Activated effector memory CD4-positive, alpha-beta T cell treated with anti-CD3 and anti-CD28 coated beads, Interleukin-2, amount 50 U/mL, for 16 hours (primary cell): ENCODE data around the gene NEO1.

Source experiments
- DNase-seq: peaks from one replicate; pipeline ENCODE4 v3.0.0-alpha.2; 2020

The NEO1 gene

DNA sequence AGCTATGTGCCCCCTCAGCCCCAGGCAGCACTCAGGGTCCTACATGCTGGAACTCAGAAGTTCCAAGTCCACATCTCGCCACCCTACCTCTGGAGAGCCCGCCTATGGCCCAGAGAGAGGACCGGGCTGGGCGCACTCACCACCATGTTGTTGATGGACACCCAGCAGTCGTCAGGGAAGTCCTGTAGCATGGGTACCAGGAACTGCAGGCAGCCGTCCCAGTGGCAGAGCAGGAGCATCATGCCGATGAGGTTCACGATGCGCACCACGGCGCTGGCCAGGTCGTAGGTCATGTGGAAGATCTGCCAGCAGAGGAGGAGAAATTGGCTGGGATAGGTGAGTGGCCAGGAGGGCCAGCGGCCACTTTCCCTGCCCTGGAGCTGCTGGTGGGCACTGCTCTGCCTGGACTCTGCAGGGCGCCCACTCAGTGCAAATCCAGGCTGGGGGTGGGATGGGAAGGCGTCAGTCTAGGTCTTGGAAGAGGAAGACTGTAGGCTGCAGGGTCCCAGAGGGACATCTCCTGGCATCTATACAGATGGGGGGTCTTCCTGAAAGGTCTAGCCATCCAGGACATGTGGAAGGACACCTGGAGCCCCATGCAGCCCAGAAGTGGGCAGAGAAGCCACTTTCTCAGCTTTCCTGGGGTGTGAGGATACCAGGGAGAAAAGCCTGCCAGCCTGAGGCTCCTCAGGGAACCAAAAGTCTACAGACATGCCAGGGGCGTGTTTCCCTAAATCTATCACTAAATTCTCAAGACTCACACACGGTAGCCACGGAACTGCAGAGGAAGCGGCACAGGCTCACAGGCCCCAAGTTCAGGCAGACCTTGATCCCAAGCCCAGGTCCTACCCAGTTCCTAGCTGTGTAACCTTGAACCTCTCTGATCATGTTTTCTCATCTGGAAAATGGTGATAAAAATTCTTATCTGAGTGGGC is 280.0 kb downstream of the NEO1 start:
- no peak for DNase-seq

DNA sequence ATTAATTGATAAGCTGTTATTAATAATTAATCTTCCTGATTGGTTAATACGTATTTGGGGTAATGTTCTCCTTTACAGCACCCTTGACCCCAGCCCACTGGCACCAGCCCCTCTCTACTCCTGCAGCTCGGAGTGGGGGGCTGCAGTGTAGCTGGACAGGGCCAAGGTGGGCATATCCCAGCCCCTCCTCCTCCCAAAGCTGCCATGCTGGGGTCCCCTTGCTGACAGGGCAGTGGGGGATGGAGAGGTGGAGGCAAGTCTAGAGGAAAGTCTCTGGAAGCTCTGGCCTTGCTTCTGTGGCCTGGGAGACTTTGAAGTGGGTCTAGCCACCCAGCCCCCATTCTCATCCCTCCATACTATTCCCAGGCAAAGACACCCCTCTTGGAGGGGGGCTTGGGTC is 280.7 kb downstream of the NEO1 start:
- DNase-seq = no peak

DNA sequence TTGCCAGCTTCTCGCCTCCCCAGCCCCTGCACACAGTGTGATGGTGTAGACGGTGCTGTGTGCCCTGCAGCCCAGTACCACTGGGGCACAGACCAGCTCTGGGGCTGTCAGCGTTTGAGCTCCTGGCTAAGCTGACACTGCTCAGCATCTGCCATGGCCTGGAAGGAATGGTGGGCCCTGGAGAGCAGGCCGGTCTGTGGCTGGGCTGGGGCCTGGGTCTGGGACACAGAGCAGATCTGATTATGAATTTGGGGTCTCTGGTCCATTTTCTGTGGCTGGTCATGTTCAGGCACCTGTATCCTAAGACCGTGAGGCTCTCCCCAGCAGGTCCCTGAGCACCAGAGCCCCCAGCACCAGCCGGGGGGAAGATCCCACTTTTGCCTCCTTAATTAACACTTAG is 281.8 kb downstream of the NEO1 start:
- DNase-seq = no peak

DNA sequence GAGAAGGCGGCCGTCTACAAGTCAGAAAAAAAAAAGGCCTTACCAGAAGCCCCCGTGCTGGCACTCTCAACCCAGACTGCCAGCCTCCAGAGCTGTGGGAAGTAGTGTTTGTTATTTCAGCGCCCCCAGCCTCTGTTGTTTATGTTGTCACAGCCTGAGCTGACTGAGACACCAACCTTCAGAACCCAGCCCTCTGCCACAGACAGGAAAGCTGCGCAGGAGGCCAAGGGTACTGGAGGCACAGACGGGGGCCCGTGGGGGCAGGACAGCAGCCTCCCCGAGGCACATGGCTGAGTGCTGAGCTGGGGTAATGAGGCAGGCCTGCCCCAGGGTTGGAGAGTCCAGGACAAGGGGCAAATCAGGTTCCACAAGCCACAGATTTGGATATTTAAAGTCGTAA is 282.8 kb downstream of the NEO1 start:
- no peak for DNase-seq

DNA sequence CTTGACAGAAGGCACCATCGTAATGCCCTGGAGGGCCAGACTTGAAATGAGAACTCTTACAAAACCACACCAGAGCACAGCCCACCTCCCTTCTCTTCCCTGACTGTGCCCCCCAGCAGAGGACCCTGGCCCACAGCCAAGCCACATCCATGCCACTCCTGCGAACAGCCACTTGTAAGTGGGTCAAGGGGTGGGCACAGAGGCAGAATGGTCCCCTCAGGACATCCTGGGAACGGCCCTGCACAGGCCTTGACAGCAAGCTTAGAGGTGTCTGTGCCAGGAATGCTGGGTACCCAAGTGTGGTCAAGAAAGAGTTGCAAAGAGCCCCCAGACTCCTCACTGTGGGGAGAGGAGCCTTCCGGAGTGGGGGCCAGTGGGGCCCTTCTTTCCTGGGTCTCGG is 283.2 kb downstream of the NEO1 start:
- no peak for DNase-seq

DNA sequence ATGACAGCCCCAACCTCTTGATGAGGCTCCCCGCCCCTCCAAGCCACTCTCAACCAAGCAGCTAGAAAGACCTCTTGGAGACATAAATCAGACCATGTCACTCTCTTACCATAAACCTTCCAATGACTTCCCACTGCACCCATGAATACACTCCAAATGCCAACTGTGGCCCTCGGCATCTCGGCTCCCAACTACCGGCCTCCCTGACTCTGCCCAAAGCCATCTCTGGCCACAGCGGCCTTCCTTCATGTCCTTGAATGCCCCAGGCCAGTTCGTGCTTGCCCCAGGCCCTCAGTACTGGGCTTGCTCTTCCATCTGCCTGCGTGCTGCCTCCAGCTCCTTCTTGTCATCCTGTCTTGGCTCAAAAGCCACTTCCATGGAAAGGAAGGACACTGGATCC is 284.5 kb downstream of the NEO1 start:
- no peak for DNase-seq

DNA sequence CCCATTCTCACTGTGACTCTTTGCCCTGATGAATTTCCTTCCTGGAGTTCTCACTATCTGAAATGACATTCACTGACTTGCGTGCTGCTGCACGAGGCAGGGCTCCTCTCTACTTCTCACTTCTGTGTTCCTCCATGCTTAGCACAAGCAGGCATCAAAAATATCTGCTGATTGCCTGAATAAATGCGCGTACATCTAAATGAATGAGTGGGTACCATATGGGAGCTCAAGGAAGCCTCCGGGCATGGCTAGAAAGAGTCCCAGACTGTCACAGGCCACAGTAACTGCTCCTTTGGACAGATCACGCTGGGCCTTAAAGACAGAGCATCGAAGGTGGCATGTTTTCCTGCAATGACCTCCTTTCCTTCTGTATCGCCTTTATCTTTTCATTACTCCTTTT is 284.9 kb downstream of the NEO1 start:
- no peak for DNase-seq

DNA sequence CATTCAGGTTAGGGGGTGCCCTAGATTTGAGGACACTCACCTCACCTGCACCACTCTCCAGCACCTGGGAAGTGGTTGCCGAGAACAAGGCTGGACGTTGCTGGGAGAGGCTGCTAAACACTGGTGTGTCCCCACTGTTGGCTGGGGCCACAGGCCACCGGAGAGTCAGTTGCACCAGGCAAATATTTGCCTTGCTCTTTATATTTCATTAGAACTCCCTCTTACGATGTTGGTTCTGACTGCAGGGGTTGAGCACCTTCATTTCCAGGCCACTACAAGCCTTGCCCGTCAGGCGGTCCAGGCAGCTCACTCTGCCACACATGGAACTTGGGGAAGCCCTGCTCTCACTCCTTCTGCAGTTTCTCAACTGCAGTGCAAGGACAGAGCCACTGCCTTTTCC is 285.8 kb downstream of the NEO1 start:
- DNase-seq = no peak

DNA sequence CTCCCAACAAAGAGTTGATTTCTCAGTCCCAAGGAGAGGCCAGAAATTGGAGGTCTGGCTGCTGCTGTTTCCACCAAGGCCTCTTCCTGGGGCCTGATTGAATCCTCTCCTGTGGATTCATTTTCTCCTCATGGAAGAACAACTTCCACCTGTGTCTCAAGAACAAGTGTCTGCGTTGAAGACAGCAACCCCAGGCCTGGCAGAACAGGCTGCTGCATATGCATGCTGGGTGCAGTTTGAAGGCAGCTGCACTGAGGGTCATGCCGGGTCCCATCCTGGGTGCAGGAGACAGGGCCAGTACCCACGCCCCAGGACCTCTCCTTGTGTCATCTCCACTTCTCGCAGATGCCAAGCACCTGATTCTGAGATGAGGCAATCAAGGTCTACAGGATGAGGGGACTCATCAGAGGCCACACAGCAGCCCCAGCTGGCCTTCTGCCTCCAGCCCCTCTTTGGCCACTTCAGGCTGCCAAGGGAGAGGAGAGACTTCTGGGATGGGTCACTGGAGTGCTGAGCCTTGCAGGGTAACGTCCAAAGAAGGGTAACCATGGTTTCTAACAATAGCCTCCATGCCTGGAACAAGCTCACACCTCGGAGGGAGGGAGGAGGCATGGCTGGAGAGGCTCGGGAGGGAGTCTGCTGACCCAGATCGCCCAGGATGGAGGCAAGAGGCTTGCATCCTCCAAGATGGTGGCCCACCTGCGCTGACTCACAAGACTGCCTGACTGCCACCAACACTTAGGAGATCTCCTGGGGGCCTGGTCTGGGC is 286.5 kb downstream of the NEO1 start:
- no peak for DNase-seq

DNA sequence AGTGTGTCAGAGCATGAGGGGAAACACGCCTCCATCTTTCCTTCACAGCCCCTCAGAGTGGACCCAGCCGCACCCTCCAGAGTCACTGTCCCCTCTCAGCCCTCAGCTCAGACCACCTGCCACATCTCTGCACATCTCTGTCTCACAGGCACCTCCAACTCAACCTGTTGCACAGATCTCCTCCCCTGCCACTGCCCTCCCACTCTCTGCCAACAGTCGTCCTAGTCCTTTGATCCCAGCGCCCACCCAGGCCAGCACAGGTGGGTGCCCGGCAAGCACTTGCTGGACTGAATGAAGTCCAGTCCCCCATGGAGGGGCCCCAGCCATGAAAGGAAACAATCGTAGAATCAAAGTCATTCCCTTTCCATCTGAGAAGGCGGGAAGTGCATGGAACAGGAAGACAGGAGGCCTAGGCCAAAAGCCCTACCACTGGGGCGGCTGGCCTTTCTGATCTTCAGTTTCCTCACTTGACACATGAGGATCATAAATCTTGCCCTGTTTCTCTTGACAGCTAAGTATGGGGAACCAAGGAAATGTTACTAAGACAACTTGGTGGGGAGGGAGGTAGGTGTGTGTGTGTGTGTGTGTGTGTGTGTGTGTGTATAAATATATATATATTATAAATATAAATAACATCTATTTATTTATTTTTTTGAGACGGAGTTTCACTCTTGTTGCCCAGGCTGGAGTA is 288.4 kb downstream of the NEO1 start:
- no peak for DNase-seq

DNA sequence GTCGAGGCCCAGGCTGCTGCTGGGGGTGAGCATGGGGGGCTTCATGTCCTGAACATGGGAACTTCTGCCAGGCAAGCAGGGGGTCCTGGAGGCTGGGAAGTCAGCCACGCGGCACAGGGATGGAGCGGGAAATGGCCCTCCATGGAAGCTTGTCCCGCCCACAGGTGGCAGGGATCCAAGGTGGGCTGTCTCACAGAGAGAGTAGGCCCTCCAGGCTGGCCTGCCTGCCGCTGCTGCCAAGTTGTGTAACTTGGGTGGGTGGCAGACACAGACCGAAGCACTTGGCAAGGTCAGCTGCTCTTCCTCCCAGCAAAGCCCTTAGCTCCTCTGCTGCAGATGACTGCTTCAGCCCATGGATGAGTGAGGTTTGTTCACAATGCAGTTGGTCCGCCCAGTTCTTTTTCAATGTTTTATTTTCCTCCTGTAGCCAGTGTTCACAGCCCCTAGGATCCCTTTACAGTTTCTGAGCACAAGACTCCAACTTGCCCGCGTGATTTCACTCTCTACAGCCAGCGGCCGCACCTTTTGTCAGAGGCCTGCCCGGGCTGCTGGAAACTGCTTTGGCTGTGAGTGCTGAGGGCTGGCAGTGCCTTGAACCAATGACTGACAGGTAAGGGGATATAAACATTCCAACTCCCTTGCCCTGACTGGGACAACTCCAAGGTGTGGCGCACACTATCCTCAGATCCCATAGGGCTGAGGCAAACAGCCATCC is 289.8 kb downstream of the NEO1 start:
- DNase-seq = no peak

DNA sequence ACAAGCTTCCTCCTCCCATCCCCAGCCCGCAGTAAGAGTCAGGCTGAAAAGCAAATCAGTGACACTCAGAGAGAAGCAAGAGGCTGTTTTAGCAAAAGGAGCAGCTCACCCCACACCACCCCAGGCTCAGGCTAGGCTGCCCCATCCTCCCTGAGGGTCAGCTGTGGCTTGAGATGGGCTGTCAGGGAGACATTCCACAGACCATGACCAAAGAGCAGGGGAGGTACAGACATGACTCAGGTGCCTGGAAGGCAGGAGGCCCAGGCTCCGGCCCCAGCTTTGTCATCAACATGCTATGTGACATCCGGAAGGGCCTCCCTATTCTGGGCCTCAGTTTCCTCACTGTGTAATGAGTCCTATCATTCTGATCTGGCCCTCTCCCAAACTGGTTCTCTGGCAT is 291.8 kb downstream of the NEO1 start:
- no peak for DNase-seq

DNA sequence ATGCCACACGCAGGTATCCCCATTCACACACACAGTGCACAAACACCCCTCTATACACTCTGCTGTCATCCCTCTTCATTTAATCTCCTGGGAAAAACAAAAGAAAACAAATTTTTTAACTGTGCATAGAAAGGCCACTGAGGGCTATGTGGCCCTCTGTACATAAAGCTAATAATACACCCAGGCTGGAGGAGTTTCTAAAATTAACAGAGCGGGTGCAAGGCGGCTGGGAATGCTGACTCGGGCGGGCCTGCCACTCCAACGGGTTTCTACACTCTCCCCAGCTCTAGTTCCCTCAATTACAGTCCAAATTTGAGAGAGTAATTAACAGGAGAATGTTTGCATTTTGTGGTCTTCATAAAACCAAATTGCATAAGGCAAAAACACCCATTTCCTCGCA is 293.4 kb downstream of the NEO1 start:
- no peak for DNase-seq

DNA sequence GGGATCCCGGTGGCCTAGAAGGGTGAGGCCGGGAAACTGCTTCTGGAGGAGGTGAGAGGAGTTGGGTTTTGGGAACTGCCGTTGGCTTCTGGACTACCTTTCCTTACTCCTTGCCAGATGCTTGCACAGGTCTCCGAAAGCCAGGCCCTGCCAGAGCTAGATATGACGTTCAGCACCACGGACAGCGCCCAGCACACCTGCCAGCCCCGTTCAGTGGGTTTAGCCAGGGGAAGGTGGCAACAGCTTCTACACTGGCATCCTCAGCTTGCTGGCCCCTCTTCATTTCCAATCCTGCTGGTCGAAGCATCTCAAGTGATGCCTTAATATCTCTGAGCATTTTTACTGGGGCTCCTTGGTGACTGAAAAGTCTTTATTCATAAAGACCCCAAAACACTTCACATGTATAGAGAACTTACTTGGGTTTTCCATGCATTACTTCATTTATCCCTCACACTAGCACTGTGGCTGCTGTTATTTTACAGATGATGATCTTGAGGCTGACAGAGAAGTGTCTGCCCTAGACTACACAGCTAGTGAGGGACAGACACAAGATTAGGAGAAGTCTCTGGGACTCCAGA is 294.6 kb downstream of the NEO1 start:
- DNase-seq = peak; percentile 83

DNA sequence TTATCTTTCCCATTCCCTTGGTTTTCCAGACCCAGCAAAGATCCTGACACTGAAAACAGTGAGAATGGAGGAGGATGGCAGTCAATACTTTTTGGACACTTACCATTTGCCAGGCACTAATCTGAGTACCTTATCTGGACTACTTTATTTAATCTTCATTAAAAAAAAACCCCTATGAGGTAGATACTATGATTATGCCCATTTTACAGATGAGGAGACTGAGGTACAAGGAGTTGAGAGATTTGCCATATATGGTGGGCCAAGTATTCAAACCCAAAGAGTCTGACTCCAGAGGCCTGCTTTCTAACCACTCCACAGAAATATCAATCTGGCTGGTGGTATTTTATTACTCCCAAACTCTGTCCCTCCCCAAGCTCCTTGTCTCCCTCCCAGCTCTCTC is 296.9 kb downstream of the NEO1 start:
- DNase-seq = no peak

DNA sequence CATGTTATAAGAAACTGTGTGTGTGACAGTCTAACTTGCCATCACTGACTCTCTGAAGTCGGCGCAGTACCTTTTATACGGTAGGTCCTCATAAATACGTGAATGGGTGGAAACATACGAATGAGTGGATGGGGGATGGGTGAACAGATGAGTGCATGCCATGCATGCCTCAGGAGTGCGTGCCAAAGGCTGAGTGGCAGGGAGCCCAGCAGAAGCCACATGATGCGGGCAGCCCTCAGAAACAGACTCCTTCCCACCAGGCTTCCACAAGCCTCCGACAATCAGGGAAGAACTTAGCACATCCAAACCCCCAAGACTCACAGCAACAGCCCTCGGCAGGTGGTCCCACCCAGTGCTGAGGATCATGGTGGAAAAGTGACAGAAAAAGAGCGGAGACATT is 299.8 kb downstream of the NEO1 start:
- DNase-seq = no peak

DNA sequence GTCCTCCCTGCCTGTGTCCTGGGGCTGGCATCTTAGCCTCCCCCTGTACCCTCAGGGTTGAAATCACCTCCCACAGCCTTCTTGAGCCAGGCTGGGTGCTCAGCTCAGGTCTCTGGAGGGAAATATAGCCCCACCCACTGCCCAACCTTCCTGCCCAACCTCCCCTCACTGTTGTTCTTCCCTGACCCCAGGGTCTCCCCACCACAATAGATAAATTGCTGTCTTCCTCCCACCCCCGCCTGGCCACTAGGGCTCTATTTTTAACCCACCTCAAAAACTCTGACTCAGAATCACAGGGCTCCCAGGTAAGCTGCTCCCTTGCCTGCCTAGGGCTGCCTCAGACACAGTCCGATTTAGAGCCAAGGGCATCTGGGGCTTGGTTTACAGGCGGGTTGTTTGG is 301.5 kb downstream of the NEO1 start:
- DNase-seq = no peak

DNA sequence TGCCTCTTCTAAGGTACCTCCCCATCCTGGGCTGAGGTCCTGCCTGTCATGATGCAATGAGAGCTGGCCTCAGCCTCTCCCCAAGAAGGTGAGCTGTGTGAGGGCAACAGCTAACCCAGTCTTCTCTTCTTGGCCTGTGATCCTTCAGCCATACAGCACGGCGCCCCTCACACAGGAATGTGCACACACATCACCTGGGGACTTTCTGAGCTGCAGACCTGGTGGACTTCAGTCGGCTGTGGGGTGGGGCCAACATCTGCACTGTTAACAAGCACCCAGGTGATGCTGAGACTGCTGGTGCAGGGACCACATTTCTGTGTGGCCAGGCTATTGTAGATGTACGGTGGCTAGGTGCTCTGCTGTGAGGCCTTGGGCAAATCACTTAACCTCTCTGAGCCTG is 302.0 kb downstream of the NEO1 start:
- no peak for DNase-seq
